HEK293 (cell line): ENCODE measurements around the gene GMEB2.

ENCODE experiments used
- ZBTB17 ChIP-seq: fragments of 450-650 bp; formaldehyde crosslinking; IDR thresholded peaks from 2 replicates; pipeline ENCODE4 v1.5.1; 2016; ENCODE audit warnings: missing biosample characterization, missing genetic modification characterization
- ZBTB20 ChIP-seq: fragments of 450-650 bp; formaldehyde crosslinking; IDR thresholded peaks from 2 replicates; pipeline ENCODE4 v1.5.1; 2016; ENCODE audit warnings: missing biosample characterization, missing genetic modification characterization
- ZBTB7A ChIP-seq: fragments of 450-650 bp; formaldehyde crosslinking; IDR thresholded peaks from 2 replicates; pipeline ENCODE4 v1.5.1; 2016; ENCODE audit warnings: low read depth, missing biosample characterization, missing genetic modification characterization
- ZNF311 ChIP-seq: fragments of 450-650 bp; formaldehyde crosslinking; IDR thresholded peaks from 2 replicates; pipeline ENCODE4 v1.5.1; 2017; ENCODE audit warnings: missing biosample characterization, missing genetic modification characterization, borderline replicate concordance
- ZNF37A ChIP-seq: fragments of 450-650 bp; IDR thresholded peaks from 2 replicates; pipeline ENCODE4 v1.5.1; 2018; ENCODE audit warnings: missing biosample characterization, missing genetic modification characterization
- ZNF521 ChIP-seq: fragments of 450-650 bp; formaldehyde crosslinking; IDR thresholded peaks from 2 replicates; pipeline ENCODE4 v1.5.1; 2017; ENCODE audit warnings: missing biosample characterization, mild to moderate bottlenecking, missing genetic modification characterization
- ZNF549 ChIP-seq: fragments of 450-650 bp; IDR thresholded peaks from 2 replicates; pipeline ENCODE4 v1.5.1; 2018; ENCODE audit warnings: missing biosample characterization, missing genetic modification characterization, mild to moderate bottlenecking, inconsistent platforms, moderate library complexity
- ZNF560 ChIP-seq: fragments of 450-650 bp; formaldehyde crosslinking; IDR thresholded peaks from 2 replicates; pipeline ENCODE4 v1.5.1; 2017; ENCODE audit warnings: missing biosample characterization, missing genetic modification characterization, borderline replicate concordance
- ZNF747 ChIP-seq: fragments of 450-650 bp; formaldehyde crosslinking; IDR thresholded peaks from 2 replicates; pipeline ENCODE4 v1.5.1; 2016; ENCODE audit warnings: missing biosample characterization, missing genetic modification characterization
- ZXDB ChIP-seq: fragments of 450-650 bp; formaldehyde crosslinking; IDR thresholded peaks from 2 replicates; pipeline ENCODE4 v1.5.1; 2016; ENCODE audit warnings: missing biosample characterization, missing genetic modification characterization
- TF ChIP-seq, protein P1 (sequence below): fragments of 450-650 bp; formaldehyde crosslinking; IDR thresholded peaks from 2 replicates; pipeline ENCODE4 v1.5.1; 2016; ENCODE audit warnings: missing biosample characterization, missing genetic modification characterization
- TF ChIP-seq, protein P2 (sequence below): fragments of 450-650 bp; formaldehyde crosslinking; IDR thresholded peaks from 2 replicates; pipeline ENCODE4 v1.5.1; 2016; ENCODE audit warnings: missing biosample characterization, missing genetic modification characterization

DNA sequence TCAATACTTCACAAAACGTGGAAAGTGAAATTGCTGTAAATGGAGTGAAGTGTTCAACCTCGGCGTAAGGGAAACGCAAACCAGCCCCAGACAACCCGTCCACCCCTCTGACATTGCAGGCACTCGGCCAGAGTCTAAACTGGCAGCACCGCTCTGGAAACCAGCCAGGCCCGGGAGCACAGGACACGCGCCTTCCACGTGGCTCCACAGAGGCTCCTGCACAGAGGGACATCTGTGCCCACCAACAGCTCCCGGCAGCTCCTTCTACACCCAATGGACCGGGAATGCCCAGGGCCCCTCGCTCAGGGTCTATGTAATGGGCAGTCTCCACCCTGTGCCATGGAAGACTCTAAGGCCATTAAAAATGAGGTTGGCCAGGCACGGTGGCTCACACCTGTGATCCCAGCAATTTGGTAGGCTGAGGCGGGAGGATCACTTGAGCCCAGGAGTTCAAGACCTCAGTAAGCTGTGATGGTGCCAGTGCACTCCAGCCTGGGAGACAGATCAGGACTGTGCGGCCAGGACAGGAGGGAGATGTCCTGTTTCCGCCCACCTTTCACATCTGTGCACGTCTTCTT, 49.5 kb downstream of the GMEB2 start:
- TF ChIP-seq, protein P1, sequence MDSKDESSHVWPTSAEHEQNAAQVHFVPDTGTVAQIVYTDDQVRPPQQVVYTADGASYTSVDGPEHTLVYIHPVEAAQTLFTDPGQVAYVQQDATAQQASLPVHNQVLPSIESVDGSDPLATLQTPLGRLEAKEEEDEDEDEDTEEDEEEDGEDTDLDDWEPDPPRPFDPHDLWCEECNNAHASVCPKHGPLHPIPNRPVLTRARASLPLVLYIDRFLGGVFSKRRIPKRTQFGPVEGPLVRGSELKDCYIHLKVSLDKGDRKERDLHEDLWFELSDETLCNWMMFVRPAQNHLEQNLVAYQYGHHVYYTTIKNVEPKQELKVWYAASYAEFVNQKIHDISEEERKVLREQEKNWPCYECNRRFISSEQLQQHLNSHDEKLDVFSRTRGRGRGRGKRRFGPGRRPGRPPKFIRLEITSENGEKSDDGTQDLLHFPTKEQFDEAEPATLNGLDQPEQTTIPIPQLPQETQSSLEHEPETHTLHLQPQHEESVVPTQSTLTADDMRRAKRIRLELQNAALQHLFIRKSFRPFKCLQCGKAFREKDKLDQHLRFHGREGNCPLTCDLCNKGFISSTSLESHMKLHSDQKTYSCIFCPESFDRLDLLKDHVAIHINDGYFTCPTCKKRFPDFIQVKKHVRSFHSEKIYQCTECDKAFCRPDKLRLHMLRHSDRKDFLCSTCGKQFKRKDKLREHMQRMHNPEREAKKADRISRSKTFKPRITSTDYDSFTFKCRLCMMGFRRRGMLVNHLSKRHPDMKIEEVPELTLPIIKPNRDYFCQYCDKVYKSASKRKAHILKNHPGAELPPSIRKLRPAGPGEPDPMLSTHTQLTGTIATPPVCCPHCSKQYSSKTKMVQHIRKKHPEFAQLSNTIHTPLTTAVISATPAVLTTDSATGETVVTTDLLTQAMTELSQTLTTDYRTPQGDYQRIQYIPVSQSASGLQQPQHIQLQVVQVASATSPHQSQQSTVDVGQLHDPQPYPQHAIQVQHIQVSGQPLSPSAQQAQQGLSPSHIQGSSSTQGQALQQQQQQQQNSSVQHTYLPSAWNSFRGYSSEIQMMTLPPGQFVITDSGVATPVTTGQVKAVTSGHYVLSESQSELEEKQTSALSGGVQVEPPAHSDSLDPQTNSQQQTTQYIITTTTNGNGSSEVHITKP (tag by site-specific recombination), result no peak
- TF ChIP-seq ZNF521 (tag by site-specific recombination), result no peak
- TF ChIP-seq ZNF549 (tag by site-specific recombination), result no peak
- no peak for TF ChIP-seq ZBTB20
- TF ChIP-seq, protein P2, sequence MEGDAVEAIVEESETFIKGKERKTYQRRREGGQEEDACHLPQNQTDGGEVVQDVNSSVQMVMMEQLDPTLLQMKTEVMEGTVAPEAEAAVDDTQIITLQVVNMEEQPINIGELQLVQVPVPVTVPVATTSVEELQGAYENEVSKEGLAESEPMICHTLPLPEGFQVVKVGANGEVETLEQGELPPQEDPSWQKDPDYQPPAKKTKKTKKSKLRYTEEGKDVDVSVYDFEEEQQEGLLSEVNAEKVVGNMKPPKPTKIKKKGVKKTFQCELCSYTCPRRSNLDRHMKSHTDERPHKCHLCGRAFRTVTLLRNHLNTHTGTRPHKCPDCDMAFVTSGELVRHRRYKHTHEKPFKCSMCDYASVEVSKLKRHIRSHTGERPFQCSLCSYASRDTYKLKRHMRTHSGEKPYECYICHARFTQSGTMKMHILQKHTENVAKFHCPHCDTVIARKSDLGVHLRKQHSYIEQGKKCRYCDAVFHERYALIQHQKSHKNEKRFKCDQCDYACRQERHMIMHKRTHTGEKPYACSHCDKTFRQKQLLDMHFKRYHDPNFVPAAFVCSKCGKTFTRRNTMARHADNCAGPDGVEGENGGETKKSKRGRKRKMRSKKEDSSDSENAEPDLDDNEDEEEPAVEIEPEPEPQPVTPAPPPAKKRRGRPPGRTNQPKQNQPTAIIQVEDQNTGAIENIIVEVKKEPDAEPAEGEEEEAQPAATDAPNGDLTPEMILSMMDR (tag by site-specific recombination), result no peak
- TF ChIP-seq ZNF747 (tag by site-specific recombination), result no peak
- TF ChIP-seq ZNF37A (tag by site-specific recombination), result no peak
- TF ChIP-seq ZBTB7A (tag by site-specific recombination), result no peak
- TF ChIP-seq ZNF311 (tag by site-specific recombination), result no peak
- TF ChIP-seq ZBTB17 (tag by site-specific recombination), result no peak
- no peak for TF ChIP-seq ZXDB (tag by site-specific recombination)
- no peak for TF ChIP-seq ZNF560
